ENCODE data around the gene ANTXRL. TPM values are rescaled to one million over a fixed set of nuclear protein-coding genes. Genes with fewer than 3 reads are reported as not detected.

The ANTXRL gene
- total and polyA plus RNA-seq, 2 experiments from 2014 or later: not detected

GRCh38 chr10:46250481-46250880 lies 36.3 kb upstream of the ANTXRL start:
- TF ChIP-seq CTCF (IDR thresholded peaks at IDR 0.05; ENCODE audit: poor library complexity): no peak
- no peak for TF ChIP-seq EZH2phosphoT487 (IDR thresholded peaks at IDR 0.05; ENCODE audit: low read depth, severe bottlenecking, unreplicated experiment)
- no peak for TF ChIP-seq EZH2 (IDR thresholded peaks at IDR 0.05; ENCODE audit: borderline replicate concordance)
- no peak overlapping the region for H3K4me3 ChIP-seq
- no peak for DNase-seq (ENCODE audit: low spot score)

GRCh38 chr10:46250898-46251856 lies 35.6 kb upstream of the ANTXRL start:
- WGBS (ENCODE audit: low lambda C conversion rate, missing lambda C conversion rate): 85% methylated on average over 9 of the region's 9 CpGs
- Histone ChIP-seq H2AFZ (no peak overlapping the region), H3K4me1 (ENCODE audit: insufficient read depth) (no peaks in the 10 kb centered on the region), H3K27ac (no peak overlapping the region), H4K20me1 (ENCODE audit: insufficient read depth, poor library complexity, severe bottlenecking) (no peaks in the 10 kb centered on the region), H3K9me2 (replicated peaks; ENCODE audit: insufficient read depth) (no peaks in the 10 kb centered on the region), H3K4me3 (no peak overlapping the region), H3K9me3 (ENCODE audit: low read depth) (no peaks in the 10 kb centered on the region), H3K4me2 (no peak overlapping the region), H3K27me3 (no peaks in the 10 kb centered on the region), H3K79me2 (no peaks in the 10 kb centered on the region), H3K36me3 (replicated peaks; ENCODE audit: insufficient read depth, low read depth) (no peaks in the 10 kb centered on the region)
- no peak for DNase-seq (ENCODE audit: low spot score)
- no peak for TF ChIP-seq EZH2 (IDR thresholded peaks at IDR 0.05; ENCODE audit: borderline replicate concordance)
- TF ChIP-seq EZH2phosphoT487 (IDR thresholded peaks at IDR 0.05; ENCODE audit: low read depth, severe bottlenecking, unreplicated experiment): no peak
- TF ChIP-seq CTCF (IDR thresholded peaks at IDR 0.05; ENCODE audit: poor library complexity): no peak

More at GRCh38 chr10:46250481-46250880, 36.3 kb upstream of the ANTXRL start:
- H4K20me1 ChIP-seq (ENCODE audit: insufficient read depth, poor library complexity, severe bottlenecking): no peaks in the 10 kb centered on the region
- no peaks in the 10 kb centered on the region for H3K9me2 ChIP-seq (replicated peaks; ENCODE audit: insufficient read depth)
- no peak overlapping the region for H3K27ac ChIP-seq
- H2AFZ ChIP-seq: no peak overlapping the region
- no peaks in the 10 kb centered on the region for H3K27me3 ChIP-seq
- no peaks in the 10 kb centered on the region for H3K4me1 ChIP-seq (ENCODE audit: insufficient read depth)
- H3K36me3 ChIP-seq (replicated peaks; ENCODE audit: insufficient read depth, low read depth): no peaks in the 10 kb centered on the region
- no peak overlapping the region for H3K4me2 ChIP-seq
- H3K79me2 ChIP-seq: no peaks in the 10 kb centered on the region
- 68% methylated on average over 5 of the region's 5 CpGs for WGBS (ENCODE audit: low lambda C conversion rate, missing lambda C conversion rate)
- H3K9me3 ChIP-seq (ENCODE audit: low read depth): no peaks in the 10 kb centered on the region

DNA sequence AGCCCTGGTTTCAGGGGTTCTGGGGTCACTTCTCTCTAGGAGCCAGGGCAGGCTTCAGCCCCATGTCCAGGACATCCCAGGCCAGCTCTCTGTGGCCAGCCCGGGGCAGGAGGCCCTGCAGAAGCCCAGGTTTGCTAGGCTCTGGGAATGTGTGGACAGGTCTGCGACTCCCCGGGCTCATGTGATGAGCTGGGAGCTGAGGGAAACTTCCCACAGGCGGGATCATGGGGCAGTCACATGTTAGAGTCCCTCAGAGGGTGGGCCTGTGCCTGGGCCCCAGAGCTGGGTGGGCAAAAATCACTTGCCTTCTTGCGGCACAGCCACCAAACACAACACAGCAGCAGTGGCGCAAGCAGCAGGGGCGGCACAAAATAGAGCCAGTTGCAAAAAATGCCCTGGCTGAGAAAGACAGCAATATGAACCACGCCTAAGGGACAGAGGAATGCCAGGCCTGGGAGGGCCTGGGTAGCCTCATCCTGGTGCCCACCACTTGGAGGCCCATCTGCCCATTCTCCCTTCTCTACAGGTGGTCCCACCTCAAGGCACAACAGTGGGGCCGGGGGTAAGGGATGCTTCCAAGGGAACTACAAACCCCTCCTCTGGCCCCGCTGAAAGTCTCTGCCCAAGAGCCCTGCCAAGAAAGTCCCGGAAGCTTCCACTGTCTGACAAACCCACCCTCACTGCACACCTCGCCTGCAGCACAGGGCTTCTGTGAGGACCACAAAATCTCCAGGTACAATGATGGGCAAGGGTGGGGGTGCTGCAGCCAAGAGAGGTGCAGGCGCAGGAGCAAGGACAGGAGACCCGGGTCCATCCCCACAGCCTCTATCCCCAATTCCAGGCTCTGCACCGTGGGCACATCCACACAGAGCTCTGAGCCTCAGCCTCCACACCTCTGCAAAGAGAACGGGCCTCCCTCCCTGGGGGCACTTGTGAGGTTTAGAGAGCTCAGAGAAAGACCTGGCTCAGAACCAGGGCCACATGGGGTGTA lies 34.6 kb upstream of the ANTXRL start:
- H2AFZ ChIP-seq: no peak overlapping the region
- 86% methylated on average over 16 of the region's 16 CpGs for WGBS (ENCODE audit: low lambda C conversion rate, missing lambda C conversion rate)
- no peaks in the 10 kb centered on the region for H3K4me1 ChIP-seq (ENCODE audit: insufficient read depth)
- H3K4me3 ChIP-seq: no peak overlapping the region
- H3K79me2 ChIP-seq: no peaks in the 10 kb centered on the region
- no peaks in the 10 kb centered on the region for H3K36me3 ChIP-seq (replicated peaks; ENCODE audit: insufficient read depth, low read depth)
- no peak for DNase-seq (ENCODE audit: low spot score)
- TF ChIP-seq EZH2phosphoT487 (IDR thresholded peaks at IDR 0.05; ENCODE audit: low read depth, severe bottlenecking, unreplicated experiment) (no peak), EZH2 (IDR thresholded peaks at IDR 0.05; ENCODE audit: borderline replicate concordance) (no peak), CTCF (IDR thresholded peaks at IDR 0.05; ENCODE audit: poor library complexity) (no peak)
- no peaks in the 10 kb centered on the region for H3K27me3 ChIP-seq
- no peaks in the 10 kb centered on the region for H3K9me2 ChIP-seq (replicated peaks; ENCODE audit: insufficient read depth)
- H3K9me3 ChIP-seq (ENCODE audit: low read depth): no peaks in the 10 kb centered on the region
- no peak overlapping the region for H3K27ac ChIP-seq
- no peak overlapping the region for H3K4me2 ChIP-seq
- H4K20me1 ChIP-seq (ENCODE audit: insufficient read depth, poor library complexity, severe bottlenecking): no peaks in the 10 kb centered on the region
